Natural killer cell (primary cell): Measurements from ENCODE around the gene CWC15. TPM values are rescaled to one million over a fixed set of nuclear protein-coding genes. Genes with fewer than 3 reads are reported as not detected.
"Not testable (repeated sequence)": the region's sequence is repeated elsewhere in the genome, so short reads cannot be mapped to it uniquely, and the experiment has no call there.

Source experiments
- ATAC-seq, 3 donors: fragments of 150-1000 bp in 2 of 3; fragments of 200-7000 bp in 1 of 3; cut with Tn5 transposase; 1 replicate in 1 of 3; 2 replicates in 2 of 3; pipeline ENCODE4 v1.10.0; 2021; ENCODE audit warnings: mild to moderate bottlenecking in 2 of 3, moderate library complexity in 2 of 3
- DNase-seq, 2 donors: peaks; one replicate each; pipeline versions ENCODE4 v3.0.0 to v3.0.0-alpha.2; 2013 to 2021; ENCODE audit warnings: mixed read lengths in 1 of 2
- H3K27ac ChIP-seq: one replicate; pipeline ENCODE4 v1.5.1; 2013; ENCODE audit warnings: mild to moderate bottlenecking, low read length
- H3K27me3 ChIP-seq: one replicate; pipeline ENCODE4 v1.6.1; 2013; ENCODE audit warnings: low read length; ENCODE audit not compliant: control insufficient read depth, insufficient read depth
- H3K36me3 ChIP-seq: one replicate; pipeline ENCODE4 v1.6.1; 2013; ENCODE audit warnings: low read length; ENCODE audit not compliant: control insufficient read depth, insufficient read depth
- H3K4me1 ChIP-seq: one replicate; pipeline ENCODE4 v1.6.1; 2013; ENCODE audit warnings: low read length; ENCODE audit not compliant: control insufficient read depth, insufficient read depth
- H3K4me3 ChIP-seq: one replicate; pipeline ENCODE4 v1.5.1; 2013; ENCODE audit warnings: low read length
- H3K9me3 ChIP-seq: one replicate; pipeline ENCODE4 v1.6.1; 2013; ENCODE audit warnings: low read length; ENCODE audit not compliant: control insufficient read depth, insufficient read depth
- H3K27ac Mint-ChIP-seq, 2 donors: one replicate each; pipeline ENCODE4 v1.8.0; 2022; ENCODE audit warnings: mild to moderate bottlenecking in 2 of 2, mixed read lengths in 2 of 2, moderate library complexity in 1 of 2
- H3K27me3 Mint-ChIP-seq, 2 donors: one replicate each; pipeline ENCODE4 v1.8.0; 2022; ENCODE audit warnings: low read depth in 2 of 2, mixed read lengths in 2 of 2
- H3K36me3 Mint-ChIP-seq: one replicate; pipeline ENCODE4 v1.8.0; 2022; ENCODE audit warnings: mixed read lengths
- H3K4me1 Mint-ChIP-seq, 2 donors: one replicate each; pipeline ENCODE4 v1.8.0; 2022; ENCODE audit warnings: mixed read lengths in 2 of 2
- H3K4me3 Mint-ChIP-seq: one replicate; pipeline ENCODE4 v1.8.0; 2022; ENCODE audit warnings: mild to moderate bottlenecking, moderate library complexity, mixed read lengths
- H3K9me3 Mint-ChIP-seq, 2 donors: one replicate each; pipeline ENCODE4 v1.8.0; 2022; ENCODE audit warnings: mixed read lengths in 2 of 2
- CTCF ChIP-seq: fragments of 200-600 bp; IDR thresholded peaks from one replicate; pipeline ENCODE4 v1.8.0; 2022; ENCODE audit warnings: antibody characterized with exemption
- WGBS: methylation state at CpG from one replicate; pipeline ENCODE4 v1.1.7; 2013; ENCODE audit warnings: missing lambda C conversion rate; ENCODE audit not compliant: insufficient coverage; 5-methylcytosine and 5-hydroxymethylcytosine counted together
- intact Hi-C: fragments of 100-400 bp; cut with micrococcal nuclease; formaldehyde crosslinking; loops from one replicate; pipeline ENCODE4 v1.14.2; 2022
- total RNA-seq, 4 donors: library from RNA; stranded (reverse); fragments of 120-200 nt in 1 of 4; gene quantifications; one replicate each; pipeline versions ENCODE4 v1.2.3 to v1.2.4, GENCODE V29; 2013 to 2022

Gene CWC15
- total RNA-seq, 3 donors from 2014 or later (not counting 1 experiment from before 2014, with no cell fraction given): 76.8 to 90.7 (median 81.3) TPM

GRCh38 chr11:94922321-94923003 lies 50.9 kb downstream of the CWC15 start:
- Histone ChIP-seq H3K27ac (no peak overlapping the region), H3K4me3 (no peak overlapping the region), H3K36me3 (no peaks in the 10 kb centered on the region), H3K9me3 (no peaks in the 10 kb centered on the region), H3K4me1 (peaks cover 18% of the 10 kb centered on the region), H3K27me3 (no peaks in the 10 kb centered on the region)
- no peak overlapping the region for H3K27ac Mint-ChIP-seq
- ATAC-seq: no peak
- H3K9me3 Mint-ChIP-seq: peaks cover 0 to 3% of the 10 kb centered on the region in 2 donors
- no peaks in the 10 kb centered on the region for H3K36me3 Mint-ChIP-seq
- no peak overlapping the region for H3K4me3 Mint-ChIP-seq
- no peaks in the 10 kb centered on the region for H3K27me3 Mint-ChIP-seq
- DNase-seq: no peak
- TF ChIP-seq CTCF: no peak
- H3K4me1 Mint-ChIP-seq: peaks cover 20 to 26% of the 10 kb centered on the region in 2 donors
- WGBS: 56% methylated on average over 5 of the region's 5 CpGs
- intact Hi-C loops: no loop called here

GRCh38 chr11:94920311-94920710 lies 53.0 kb downstream of the CWC15 start:
- TF ChIP-seq CTCF: no peak
- no peaks in the 10 kb centered on the region for H3K27me3 ChIP-seq
- H3K4me3 ChIP-seq: no peak overlapping the region
- DNase-seq (no peak), ATAC-seq (no peak)
- Mint-ChIP-seq H3K27ac (no peak overlapping the region), H3K36me3 (no peaks in the 10 kb centered on the region), H3K9me3 (peaks cover 0 to 3% of the 10 kb centered on the region in 2 donors), H3K4me3 (no peak overlapping the region), H3K4me1 (peaks cover 13 to 18% of the 10 kb centered on the region in 2 donors), H3K27me3 (no peaks in the 10 kb centered on the region)
- no peak overlapping the region for H3K27ac ChIP-seq
- intact Hi-C loops: no loop called here
- no peaks in the 10 kb centered on the region for H3K9me3 ChIP-seq
- H3K4me1 ChIP-seq: peaks cover 16% of the 10 kb centered on the region
- no peaks in the 10 kb centered on the region for H3K36me3 ChIP-seq

GRCh38 chr11:94913718-94914394 lies 59.5 kb downstream of the CWC15 start:
- H3K27me3 ChIP-seq, H3K9me3 Mint-ChIP-seq, H3K4me3 ChIP-seq, H3K4me1 Mint-ChIP-seq, H3K27ac ChIP-seq, DNase-seq, H3K4me1 ChIP-seq, H3K9me3 ChIP-seq, H3K27me3 Mint-ChIP-seq, H3K4me3 Mint-ChIP-seq, H3K36me3 ChIP-seq, intact Hi-C loops, H3K36me3 Mint-ChIP-seq, ATAC-seq, H3K27ac Mint-ChIP-seq: not testable (repeated sequence)
- WGBS: 70% methylated on average over 1 of the region's 2 CpGs

- Histone ChIP-seq H3K4me1 (no peaks in the 10 kb centered on the region), H3K36me3 (no peaks in the 10 kb centered on the region), H3K4me3 (no peak overlapping the region), H3K27me3 (no peaks in the 10 kb centered on the region), H3K27ac (no peak overlapping the region), H3K9me3 (no peaks in the 10 kb centered on the region)
- Mint-ChIP-seq H3K27ac (no peak overlapping the region), H3K4me3 (no peak overlapping the region), H3K36me3 (no peaks in the 10 kb centered on the region), H3K9me3 (no peaks in the 10 kb centered on the region), H3K27me3 (no peaks in the 10 kb centered on the region), H3K4me1 (no peaks in the 10 kb centered on the region)
- ATAC-seq: no peak
- DNase-seq: no peak
- WGBS: 87% methylated on average over 7 of the region's 9 CpGs
- intact Hi-C loops: no loop called here
- no peak for TF ChIP-seq CTCF
These were observed 60.5 kb downstream of the CWC15 start for GRCh38 chr11:94912806-94913205.

Other genes with a start within 250 kb of the CWC15 start
- 1 to 10 TPM; 7.1 to 8.9 (median 8.7) TPM for gene AMOTL1, start 205.2 kb downstream of the CWC15 start, total RNA-seq
- gene KDM4D, start 153 bp upstream of the CWC15 start, total RNA-seq: under 1 TPM in 2 of 3 donors, not detected in 1; 0.14 to 0.32 TPM
- not detected for gene KDM4E, start 51.7 kb upstream of the CWC15 start, total RNA-seq
- not detected for gene KDM4F, start 75.9 kb upstream of the CWC15 start, total RNA-seq
- 10 to 100 TPM; 40.0 to 51.8 (median 43.0) TPM for gene SRSF8, start 93.4 kb upstream of the CWC15 start, total RNA-seq
- gene ENDOD1, start 116.3 kb upstream of the CWC15 start, total RNA-seq: 10 to 100 TPM; 10.1 to 15.5 (median 14.0) TPM